GM23338 (cell line): ENCODE results near the gene SLC19A1. TPM values are rescaled to one million over a fixed set of nuclear protein-coding genes. Genes with fewer than 3 reads are reported as not detected.

Experiments used
- ATAC-seq: fragments of 200-7000 bp; cut with Tn5 transposase; 3 replicates; pipeline ENCODE4 v1.9.1; 2020
- DNase-seq: peaks from one replicate; pipeline ENCODE4 v3.0.0-alpha.2; 2015; ENCODE audit warnings: low spot score
- H2AFZ ChIP-seq: fragments of 200-600 bp; sonication (generic); 2 replicates; pipeline ENCODE4 v1.8.0; 2016; ENCODE audit warnings: antibody characterized with exemption, mild to moderate bottlenecking, moderate library complexity
- H3F3A ChIP-seq: fragments of 200-600 bp; sonication (generic); replicated peaks from 2 replicates; pipeline ENCODE4 v1.8.0; 2017; ENCODE audit warnings: antibody characterized with exemption, mixed run types, low read depth
- H3K27ac ChIP-seq: fragments of 200-600 bp; sonication (generic); 2 replicates; pipeline ENCODE4 v1.6.1; 2016; ENCODE audit warnings: low read depth
- H3K27me3 ChIP-seq: fragments of 200-600 bp; sonication (generic); 2 replicates; pipeline ENCODE4 v1.8.0; 2016; ENCODE audit warnings: mild to moderate bottlenecking, mixed run types, moderate library complexity; ENCODE audit not compliant: insufficient read depth
- H3K36me3 ChIP-seq: fragments of 200-600 bp; sonication (generic); 2 replicates; pipeline ENCODE4 v1.8.0; 2016; ENCODE audit warnings: mild to moderate bottlenecking; ENCODE audit not compliant: insufficient read depth
- H3K4me1 ChIP-seq: fragments of 200-600 bp; sonication (generic); 2 replicates; pipeline ENCODE4 v1.8.0; 2016; ENCODE audit warnings: mild to moderate bottlenecking, moderate library complexity; ENCODE audit not compliant: insufficient read depth
- H3K4me2 ChIP-seq: fragments of 200-600 bp; sonication (generic); 2 replicates; pipeline ENCODE4 v1.7.1; 2017; ENCODE audit warnings: mixed run types
- H3K4me3 ChIP-seq: fragments of 200-600 bp; sonication (generic); 2 replicates; pipeline ENCODE4 v1.6.1; 2016; ENCODE audit warnings: mixed run types
- H3K79me2 ChIP-seq: fragments of 200-600 bp; sonication (generic); replicated peaks from 2 replicates; pipeline ENCODE4 v1.8.0; 2017; ENCODE audit warnings: mild to moderate bottlenecking; ENCODE audit not compliant: insufficient read depth
- H3K9me2 ChIP-seq: fragments of 200-600 bp; sonication (generic); 2 replicates; pipeline ENCODE4 v1.8.0; 2017; ENCODE audit not compliant: insufficient read depth
- H4K20me1 ChIP-seq: fragments of 200-600 bp; sonication (generic); replicated peaks from 2 replicates; pipeline ENCODE4 v1.8.0; 2017; ENCODE audit warnings: mild to moderate bottlenecking; ENCODE audit not compliant: insufficient read depth
- H3K27ac Mint-ChIP-seq: 2 replicates; pipeline ENCODE4 v1.8.0; 2020; ENCODE audit warnings: inconsistent platforms, mild to moderate bottlenecking, moderate library complexity, mixed read lengths
- H3K27me3 Mint-ChIP-seq: 3 replicates; pipeline ENCODE4 v1.8.0; 2022; ENCODE audit warnings: low read depth, mild to moderate bottlenecking, moderate library complexity, mixed read lengths, inconsistent platforms; ENCODE audit not compliant: insufficient read depth, poor library complexity
- H3K36me3 Mint-ChIP-seq: 3 replicates; pipeline ENCODE4 v1.8.0; 2021; ENCODE audit warnings: low read depth, mild to moderate bottlenecking, inconsistent platforms, moderate library complexity, mixed read lengths
- H3K4me1 Mint-ChIP-seq: 3 replicates; pipeline ENCODE4 v1.8.0; 2020; ENCODE audit warnings: mild to moderate bottlenecking, inconsistent platforms, mixed read lengths
- H3K4me3 Mint-ChIP-seq: 3 replicates; pipeline ENCODE4 v1.8.0; 2021; ENCODE audit warnings: moderate library complexity, mild to moderate bottlenecking, inconsistent platforms, mixed read lengths
- H3K9me3 Mint-ChIP-seq: 3 replicates; pipeline ENCODE4 v1.8.0; 2020; ENCODE audit warnings: moderate library complexity, mild to moderate bottlenecking, inconsistent platforms, mixed read lengths
- CREB1 ChIP-seq: fragments of 250-450 bp; sonication (Bioruptor Pico); IDR thresholded peaks from 2 replicates; pipeline ENCODE4 v1.5.0; 2020; ENCODE audit warnings: low read depth, mild to moderate bottlenecking, moderate library complexity
- EZH2 ChIP-seq: fragments of 200-600 bp; sonication (generic); IDR thresholded peaks from one replicate; pipeline ENCODE4 v1.8.0; 2017; ENCODE audit warnings: antibody characterized with exemption, mild to moderate bottlenecking, low read depth; ENCODE audit not compliant: unreplicated experiment
- EZH2phosphoT487 ChIP-seq: fragments of 200-600 bp; sonication (generic); IDR thresholded peaks from one replicate; pipeline ENCODE4 v1.8.1; 2018; ENCODE audit warnings: antibody characterized with exemption; ENCODE audit not compliant: unreplicated experiment
- JUNB ChIP-seq: IDR thresholded peaks from one replicate; pipeline ENCODE4 v1.6.1; 2016; ENCODE audit warnings: antibody characterized with exemption; ENCODE audit not compliant: unreplicated experiment
- NANOG ChIP-seq: IDR thresholded peaks from 2 replicates; pipeline ENCODE4 v1.6.1; 2016; ENCODE audit warnings: antibody characterized with exemption, borderline replicate concordance
- POLR2AphosphoS5 ChIP-seq: IDR thresholded peaks from 2 replicates; pipeline ENCODE4 v1.6.1; 2016; ENCODE audit warnings: antibody characterized with exemption, low read depth
- ZNF114 ChIP-seq: fragments of 250-450 bp; sonication (Bioruptor Pico); IDR thresholded peaks from 2 replicates; pipeline ENCODE4 v1.5.0; 2020; ENCODE audit warnings: mild to moderate bottlenecking, moderate library complexity
- polyA plus RNA-seq: library from polyadenylated mRNA; unstranded; fragments of >200 nt; fragmentation: Nextera tagmentation; extraction: Ambion mirVana; gene quantifications from 2 replicates; pipeline ENCODE4 v1.2.1, GENCODE V29; 2016
- total RNA-seq: library from RNA; depleted of rRNA; stranded (reverse); fragments of >200 nt; shearing (Covaris generic); gene quantifications from 2 replicates; pipeline ENCODE4 v1.2.3, GENCODE V29; 2014
- TF ChIP-seq, protein P1 (sequence below): IDR thresholded peaks from 2 replicates; pipeline ENCODE4 v1.6.1; 2016; ENCODE audit warnings: antibody characterized with exemption
- TF ChIP-seq, protein P2 (sequence below): fragments of 250-450 bp; sonication (Bioruptor Pico); IDR thresholded peaks from 2 replicates; pipeline ENCODE4 v1.5.0; 2020; ENCODE audit warnings: mild to moderate bottlenecking, moderate library complexity

The SLC19A1 gene
- total and polyA plus RNA-seq, 2 experiments from 2014 or later = 31.2 to 33.0 TPM

DNA sequence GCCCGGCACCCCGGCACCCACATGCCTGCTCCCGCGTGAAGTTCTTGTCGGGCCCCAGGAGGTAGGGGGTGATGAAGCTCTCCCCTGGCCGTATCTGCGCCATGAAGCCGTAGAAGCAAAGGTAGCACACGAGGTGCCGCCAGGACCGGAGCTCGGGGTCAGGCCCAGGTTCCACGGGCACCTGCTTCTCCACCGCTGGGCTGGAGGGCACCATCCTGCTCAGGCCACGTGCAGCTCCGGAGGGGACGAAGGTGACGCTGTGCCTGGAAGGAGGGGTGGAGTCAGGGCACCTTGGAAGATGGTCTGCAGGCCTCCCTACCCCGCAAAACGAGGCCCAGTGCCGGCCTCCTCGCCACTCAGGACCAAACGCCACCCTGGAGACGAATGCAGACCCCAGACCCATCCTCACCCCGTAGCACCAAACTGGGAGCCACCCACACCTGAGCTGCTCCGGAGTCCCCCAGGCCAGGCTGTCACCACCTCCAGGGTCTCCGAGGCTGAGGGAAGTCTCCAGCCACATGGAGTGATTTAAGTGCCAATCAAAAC, 4.4 kb downstream of the SLC19A1 start:
- DNase-seq = no peak
- peaks cover 8% of the 10 kb centered on the region; the same call in 2 of the 3 replicates for H3K36me3 Mint-ChIP-seq

More for the DNA sequence above, 4.4 kb downstream of the SLC19A1 start:
- H3K4me1 ChIP-seq = no peaks in the 10 kb centered on the region; the same call in 1 of the 2 replicates
- H4K20me1 ChIP-seq = peaks cover 8% of the 10 kb centered on the region; the same call in 1 of the 2 replicates
- ATAC-seq = no peak
- H3K27ac ChIP-seq = no peak overlapping the region
- no peak for TF ChIP-seq ZNF114
- TF ChIP-seq NANOG = no peak
- TF ChIP-seq JUNB = no peak
- TF ChIP-seq CREB1 (CRISPR knock-in tag) = no peak
- no peak for TF ChIP-seq EZH2
- TF ChIP-seq EZH2phosphoT487 = no peak
- TF ChIP-seq POLR2AphosphoS5 = no peak
- TF ChIP-seq, protein P1, sequence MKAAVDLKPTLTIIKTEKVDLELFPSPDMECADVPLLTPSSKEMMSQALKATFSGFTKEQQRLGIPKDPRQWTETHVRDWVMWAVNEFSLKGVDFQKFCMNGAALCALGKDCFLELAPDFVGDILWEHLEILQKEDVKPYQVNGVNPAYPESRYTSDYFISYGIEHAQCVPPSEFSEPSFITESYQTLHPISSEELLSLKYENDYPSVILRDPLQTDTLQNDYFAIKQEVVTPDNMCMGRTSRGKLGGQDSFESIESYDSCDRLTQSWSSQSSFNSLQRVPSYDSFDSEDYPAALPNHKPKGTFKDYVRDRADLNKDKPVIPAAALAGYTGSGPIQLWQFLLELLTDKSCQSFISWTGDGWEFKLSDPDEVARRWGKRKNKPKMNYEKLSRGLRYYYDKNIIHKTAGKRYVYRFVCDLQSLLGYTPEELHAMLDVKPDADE = no peak
- TF ChIP-seq, protein P2, sequence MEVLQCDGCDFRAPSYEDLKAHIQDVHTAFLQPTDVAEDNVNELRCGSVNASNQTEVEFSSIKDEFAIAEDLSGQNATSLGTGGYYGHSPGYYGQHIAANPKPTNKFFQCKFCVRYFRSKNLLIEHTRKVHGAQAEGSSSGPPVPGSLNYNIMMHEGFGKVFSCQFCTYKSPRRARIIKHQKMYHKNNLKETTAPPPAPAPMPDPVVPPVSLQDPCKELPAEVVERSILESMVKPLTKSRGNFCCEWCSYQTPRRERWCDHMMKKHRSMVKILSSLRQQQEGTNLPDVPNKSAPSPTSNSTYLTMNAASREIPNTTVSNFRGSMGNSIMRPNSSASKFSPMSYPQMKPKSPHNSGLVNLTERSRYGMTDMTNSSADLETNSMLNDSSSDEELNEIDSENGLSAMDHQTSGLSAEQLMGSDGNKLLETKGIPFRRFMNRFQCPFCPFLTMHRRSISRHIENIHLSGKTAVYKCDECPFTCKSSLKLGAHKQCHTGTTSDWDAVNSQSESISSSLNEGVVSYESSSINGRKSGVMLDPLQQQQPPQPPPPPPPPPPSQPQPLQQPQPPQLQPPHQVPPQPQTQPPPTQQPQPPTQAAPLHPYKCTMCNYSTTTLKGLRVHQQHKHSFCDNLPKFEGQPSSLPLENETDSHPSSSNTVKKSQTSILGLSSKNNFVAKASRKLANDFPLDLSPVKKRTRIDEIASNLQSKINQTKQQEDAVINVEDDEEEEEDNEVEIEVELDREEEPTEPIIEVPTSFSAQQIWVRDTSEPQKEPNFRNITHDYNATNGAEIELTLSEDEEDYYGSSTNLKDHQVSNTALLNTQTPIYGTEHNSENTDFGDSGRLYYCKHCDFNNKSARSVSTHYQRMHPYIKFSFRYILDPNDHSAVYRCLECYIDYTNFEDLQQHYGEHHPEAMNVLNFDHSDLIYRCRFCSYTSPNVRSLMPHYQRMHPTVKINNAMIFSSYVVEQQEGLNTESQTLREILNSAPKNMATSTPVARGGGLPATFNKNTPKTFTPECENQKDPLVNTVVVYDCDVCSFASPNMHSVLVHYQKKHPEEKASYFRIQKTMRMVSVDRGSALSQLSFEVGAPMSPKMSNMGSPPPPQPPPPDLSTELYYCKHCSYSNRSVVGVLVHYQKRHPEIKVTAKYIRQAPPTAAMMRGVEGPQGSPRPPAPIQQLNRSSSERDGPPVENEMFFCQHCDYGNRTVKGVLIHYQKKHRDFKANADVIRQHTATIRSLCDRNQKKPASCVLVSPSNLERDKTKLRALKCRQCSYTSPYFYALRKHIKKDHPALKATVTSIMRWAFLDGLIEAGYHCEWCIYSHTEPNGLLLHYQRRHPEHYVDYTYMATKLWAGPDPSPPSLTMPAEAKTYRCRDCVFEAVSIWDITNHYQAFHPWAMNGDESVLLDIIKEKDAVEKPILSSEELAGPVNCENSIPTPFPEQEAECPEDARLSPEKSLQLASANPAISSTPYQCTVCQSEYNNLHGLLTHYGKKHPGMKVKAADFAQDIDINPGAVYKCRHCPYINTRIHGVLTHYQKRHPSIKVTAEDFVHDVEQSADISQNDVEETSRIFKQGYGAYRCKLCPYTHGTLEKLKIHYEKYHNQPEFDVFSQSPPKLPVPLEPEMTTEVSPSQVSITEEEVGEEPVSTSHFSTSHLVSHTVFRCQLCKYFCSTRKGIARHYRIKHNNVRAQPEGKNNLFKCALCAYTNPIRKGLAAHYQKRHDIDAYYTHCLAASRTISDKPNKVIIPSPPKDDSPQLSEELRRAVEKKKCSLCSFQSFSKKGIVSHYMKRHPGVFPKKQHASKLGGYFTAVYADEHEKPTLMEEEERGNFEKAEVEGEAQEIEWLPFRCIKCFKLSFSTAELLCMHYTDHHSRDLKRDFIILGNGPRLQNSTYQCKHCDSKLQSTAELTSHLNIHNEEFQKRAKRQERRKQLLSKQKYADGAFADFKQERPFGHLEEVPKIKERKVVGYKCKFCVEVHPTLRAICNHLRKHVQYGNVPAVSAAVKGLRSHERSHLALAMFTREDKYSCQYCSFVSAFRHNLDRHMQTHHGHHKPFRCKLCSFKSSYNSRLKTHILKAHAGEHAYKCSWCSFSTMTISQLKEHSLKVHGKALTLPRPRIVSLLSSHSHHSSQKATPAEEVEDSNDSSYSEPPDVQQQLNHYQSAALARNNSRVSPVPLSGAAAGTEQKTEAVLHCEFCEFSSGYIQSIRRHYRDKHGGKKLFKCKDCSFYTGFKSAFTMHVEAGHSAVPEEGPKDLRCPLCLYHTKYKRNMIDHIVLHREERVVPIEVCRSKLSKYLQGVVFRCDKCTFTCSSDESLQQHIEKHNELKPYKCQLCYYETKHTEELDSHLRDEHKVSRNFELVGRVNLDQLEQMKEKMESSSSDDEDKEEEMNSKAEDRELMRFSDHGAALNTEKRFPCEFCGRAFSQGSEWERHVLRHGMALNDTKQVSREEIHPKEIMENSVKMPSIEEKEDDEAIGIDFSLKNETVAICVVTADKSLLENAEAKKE = no peak
- H3K4me1 Mint-ChIP-seq = peaks cover 4% of the 10 kb centered on the region
- H3K79me2 ChIP-seq = peaks cover 33% of the 10 kb centered on the region
- H3K27me3 Mint-ChIP-seq = peaks cover 3% of the 10 kb centered on the region
- no peak overlapping the region for H3K4me2 ChIP-seq
- no peak overlapping the region for H3K4me3 Mint-ChIP-seq
- no peak overlapping the region for H3K27ac Mint-ChIP-seq
- no peak overlapping the region for H3K4me3 ChIP-seq
- H3F3A ChIP-seq = no peaks in the 10 kb centered on the region
- no peaks in the 10 kb centered on the region for H3K27me3 ChIP-seq
- H3K36me3 ChIP-seq = no peaks in the 10 kb centered on the region
- H2AFZ ChIP-seq = no peak overlapping the region
- no peaks in the 10 kb centered on the region for H3K9me2 ChIP-seq
- H3K9me3 Mint-ChIP-seq = no peaks in the 10 kb centered on the region; the same call in 2 of the 3 replicates
